ENCODE data around the gene CFC1.
"Not testable (repeated sequence)": the region's sequence is repeated elsewhere in the genome, so short reads cannot be mapped to it uniquely, and the experiment has no call there.

Gene CFC1

DNA sequence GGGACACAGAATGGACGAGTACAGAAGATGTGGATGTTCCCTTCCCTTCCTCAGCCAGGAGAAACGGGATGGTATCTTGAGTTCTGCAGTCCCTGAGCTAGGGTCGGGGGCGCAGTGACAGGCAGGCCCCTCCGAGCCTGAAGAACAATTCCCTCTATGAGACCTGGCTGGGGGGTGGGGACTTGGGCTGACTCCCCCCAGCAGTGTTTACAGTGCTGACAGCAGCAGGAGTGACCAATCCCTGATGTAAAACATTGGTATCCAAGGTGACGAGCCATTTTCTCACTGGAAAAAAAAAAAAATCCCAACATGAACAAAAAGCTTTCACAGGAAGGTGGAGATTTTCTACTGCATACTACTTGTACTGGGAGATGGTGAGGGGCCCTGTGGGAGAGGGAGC, at the start of gene CFC1:
Gene CFC1 (minus strand): TSS at position 183 of the 400 bp plus-strand sequence. CDS start 288 bp downstream, outside the sequence.
- DNase-seq (ENCODE audit: insufficient read length, low spot score); FAIRE-seq: not testable (repeated sequence)

DNA sequence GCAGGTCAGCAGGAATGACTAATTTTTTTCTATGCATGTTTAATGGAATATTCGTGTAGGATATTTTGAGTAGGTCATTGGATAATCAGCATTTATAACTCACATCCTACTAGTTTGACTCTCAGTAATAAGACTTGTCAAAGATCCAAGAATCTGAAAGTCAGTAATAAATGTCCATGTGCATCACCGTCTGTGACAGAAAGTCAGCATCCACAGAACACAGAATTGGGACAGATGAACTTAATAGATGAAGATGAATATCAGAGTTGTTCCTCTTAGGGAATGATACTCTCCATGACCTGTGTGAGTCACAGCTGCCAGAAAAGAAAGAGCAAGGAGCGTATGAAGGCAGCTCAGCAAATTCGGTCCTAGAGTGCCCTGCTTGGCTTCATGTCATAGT, 42.3 kb upstream of the CFC1 start:
- DNase-seq (ENCODE audit: insufficient read length, low spot score); FAIRE-seq: not testable (repeated sequence)

DNA sequence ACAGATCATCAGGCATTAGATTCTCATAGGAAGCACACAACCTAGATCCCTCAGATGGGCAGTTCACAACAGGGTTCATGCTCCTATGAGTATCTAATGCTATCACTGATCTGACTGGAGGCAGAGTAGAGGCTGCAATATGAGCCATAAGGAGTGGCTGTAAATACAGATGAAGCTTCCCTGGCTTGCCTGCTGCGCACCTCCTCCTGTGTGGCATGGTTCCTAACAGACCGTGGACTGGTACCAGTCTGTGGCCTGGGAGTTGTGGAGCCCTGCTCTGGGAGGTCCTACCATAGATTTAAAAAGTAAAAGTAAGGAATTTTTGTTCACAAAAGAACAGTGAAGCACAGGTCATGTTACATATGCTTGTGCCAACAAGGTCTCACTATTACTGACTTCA, 39.6 kb upstream of the CFC1 start:
- DNase-seq (ENCODE audit: insufficient read length, low spot score); FAIRE-seq: not testable (repeated sequence)

DNA sequence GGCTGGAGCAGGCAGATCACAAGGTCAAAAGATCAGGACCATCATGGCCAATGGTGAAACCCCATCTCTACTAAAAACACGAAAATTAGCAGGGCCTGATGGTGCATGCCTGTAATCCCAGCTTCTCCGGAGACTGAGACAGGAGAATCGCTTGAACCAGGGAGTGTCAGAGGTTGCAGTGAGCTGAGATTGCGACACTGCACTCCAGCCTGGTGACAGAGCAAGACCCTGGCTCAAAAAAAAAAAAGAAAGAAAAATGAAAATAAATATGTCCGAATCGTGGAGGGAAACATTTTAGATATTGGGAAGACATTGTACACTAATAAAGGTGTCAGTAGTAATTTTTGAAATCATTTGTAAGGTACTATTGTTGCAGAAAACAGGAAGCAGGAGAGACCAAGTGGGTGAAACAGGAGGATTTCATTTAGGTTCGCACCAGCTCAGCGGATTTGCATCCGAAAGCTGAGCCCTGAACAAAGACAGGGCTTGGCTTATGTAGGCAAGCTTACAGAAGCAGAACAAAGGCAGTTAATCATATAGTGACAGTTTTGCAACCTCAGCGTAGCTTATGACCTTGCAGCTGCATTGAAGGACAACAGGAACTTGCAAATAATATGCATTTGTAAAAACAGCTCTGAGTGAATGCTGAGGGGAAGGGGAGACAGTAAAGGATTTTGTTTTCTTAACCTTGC, 29.6 kb upstream of the CFC1 start:
- FAIRE-seq; DNase-seq (ENCODE audit: insufficient read length, low spot score): not testable (repeated sequence)

DNA sequence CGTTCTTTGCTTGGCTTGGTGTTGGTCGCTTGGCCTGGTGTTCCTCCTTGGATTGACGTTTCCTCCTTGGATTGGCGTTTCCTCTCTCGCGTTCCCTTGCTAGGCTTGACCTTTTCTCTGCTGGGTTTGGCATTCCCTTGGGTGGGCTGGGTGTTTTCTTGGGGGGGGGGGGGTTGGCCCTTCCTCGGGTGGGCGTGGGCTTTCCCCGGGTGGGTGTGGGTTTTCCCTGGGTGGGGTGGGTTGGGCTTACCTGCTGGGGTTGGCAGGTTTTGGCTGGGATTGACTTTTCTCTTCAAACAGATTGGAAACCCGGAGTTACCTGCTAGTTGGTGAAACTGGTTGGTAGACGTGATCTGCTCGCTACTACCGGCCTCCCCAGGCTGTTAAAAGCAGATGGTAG, 11.8 kb upstream of the CFC1 start, which contains the start of gene POTEJ:
Gene POTEJ (plus strand): TSS at position 301 of the 400 bp plus-strand sequence. CDS start 93 bp downstream, at position 394.
- not testable (repeated sequence) for FAIRE-seq; DNase-seq (ENCODE audit: insufficient read length, low spot score)

DNA sequence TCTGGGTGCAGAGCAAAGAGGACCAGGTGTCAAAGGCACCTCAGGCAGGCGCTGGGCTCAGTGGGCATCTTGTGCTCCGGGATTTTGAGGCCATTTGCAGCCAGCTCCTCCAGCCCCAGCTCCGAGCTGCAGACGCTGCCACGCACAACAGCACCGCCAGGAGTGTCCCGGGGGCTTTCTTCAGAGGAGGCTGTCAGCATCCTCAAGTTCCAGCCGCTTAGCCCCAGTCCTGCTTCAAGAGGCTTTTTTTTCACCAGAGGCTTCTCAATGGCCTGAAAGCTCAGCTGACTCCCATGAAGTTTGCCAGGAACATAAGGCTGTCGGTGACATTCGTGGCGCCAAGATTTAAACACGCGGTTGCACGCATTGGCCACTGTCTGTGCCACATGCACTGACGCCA, 11.1 kb upstream of the CFC1 start:
- not testable (repeated sequence) for FAIRE-seq; DNase-seq (ENCODE audit: insufficient read length, low spot score)

DNA sequence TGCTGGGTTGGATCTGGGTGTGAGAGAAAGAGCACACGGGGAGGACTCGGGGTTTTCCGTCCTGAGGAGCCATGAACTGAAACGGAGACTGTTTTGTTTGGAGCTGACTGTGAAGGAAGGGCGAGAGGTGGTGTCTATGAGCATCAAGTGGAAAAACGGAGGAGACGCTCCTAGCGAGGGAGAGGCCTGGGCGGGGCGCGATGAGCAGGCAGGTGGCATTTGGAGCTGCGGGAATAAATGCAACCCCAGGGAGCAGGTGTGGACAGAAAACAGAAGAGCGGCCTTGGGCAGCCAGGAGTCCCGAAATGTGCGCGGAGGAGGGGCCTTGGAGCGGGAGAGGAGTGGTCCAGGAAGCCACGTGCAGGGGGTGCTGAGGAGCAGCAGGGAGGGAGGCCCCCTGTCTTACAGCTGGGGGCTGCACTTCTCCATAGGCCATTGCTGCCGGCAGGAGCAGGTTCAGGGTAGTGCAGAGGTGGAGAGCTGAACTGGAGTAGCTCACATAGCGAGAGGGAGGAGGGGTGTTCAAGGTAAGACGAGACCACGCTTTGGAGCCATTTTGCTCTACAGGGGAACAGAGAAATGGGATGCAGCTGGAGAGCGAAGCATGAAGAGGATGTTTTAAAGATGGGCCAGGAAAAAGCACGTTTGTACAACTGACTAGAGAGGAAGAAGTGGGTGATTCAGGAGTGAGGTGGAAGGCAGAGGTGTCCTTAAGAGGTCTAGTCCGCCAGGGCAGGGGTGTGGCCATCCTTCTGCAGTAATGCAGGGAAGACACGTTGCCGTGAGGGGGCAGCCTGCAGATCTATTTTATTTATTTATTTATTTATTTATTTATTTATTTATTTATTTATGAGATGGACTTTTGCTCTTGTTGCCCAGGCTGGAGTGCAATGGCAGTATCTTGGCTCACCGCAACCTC, 9.9 kb upstream of the CFC1 start:
- not testable (repeated sequence) for DNase-seq (ENCODE audit: insufficient read length, low spot score); FAIRE-seq

DNA sequence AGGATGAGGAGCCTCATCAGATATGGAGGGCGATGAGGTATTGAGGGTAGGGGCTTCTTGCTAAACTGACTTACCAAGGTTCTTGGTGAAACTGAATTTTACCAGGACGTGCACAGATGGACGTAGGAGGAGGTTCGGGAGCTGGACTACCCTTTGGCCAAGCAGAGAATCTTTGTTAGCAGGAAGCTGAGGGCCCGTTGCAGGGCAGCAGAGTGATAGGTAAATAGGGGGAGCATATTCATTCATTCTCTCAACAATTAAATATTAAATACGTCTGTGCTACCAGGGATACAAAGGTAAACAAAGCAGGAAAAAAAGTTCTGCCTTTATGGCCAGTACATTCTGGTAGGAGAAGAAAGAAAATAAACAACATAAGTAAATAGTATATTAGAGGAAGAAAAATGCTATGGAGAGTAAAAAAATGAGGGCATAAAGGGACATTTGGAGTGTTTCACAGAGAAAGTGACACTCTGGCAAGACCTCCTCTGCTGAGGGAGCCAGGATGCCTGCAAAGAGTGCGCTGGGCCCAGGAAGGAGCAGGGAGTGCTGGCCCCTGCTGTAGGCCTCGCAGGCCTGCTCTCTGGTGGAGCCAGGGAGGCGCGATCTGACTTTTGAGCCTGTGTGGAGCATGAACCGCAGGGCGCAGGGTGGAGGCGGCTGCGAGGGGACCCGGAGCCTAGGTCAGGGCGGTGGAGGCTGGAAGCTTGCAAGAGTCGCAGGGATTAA, 9.1 kb upstream of the CFC1 start:
- FAIRE-seq; DNase-seq (ENCODE audit: insufficient read length, low spot score): not testable (repeated sequence)

DNA sequence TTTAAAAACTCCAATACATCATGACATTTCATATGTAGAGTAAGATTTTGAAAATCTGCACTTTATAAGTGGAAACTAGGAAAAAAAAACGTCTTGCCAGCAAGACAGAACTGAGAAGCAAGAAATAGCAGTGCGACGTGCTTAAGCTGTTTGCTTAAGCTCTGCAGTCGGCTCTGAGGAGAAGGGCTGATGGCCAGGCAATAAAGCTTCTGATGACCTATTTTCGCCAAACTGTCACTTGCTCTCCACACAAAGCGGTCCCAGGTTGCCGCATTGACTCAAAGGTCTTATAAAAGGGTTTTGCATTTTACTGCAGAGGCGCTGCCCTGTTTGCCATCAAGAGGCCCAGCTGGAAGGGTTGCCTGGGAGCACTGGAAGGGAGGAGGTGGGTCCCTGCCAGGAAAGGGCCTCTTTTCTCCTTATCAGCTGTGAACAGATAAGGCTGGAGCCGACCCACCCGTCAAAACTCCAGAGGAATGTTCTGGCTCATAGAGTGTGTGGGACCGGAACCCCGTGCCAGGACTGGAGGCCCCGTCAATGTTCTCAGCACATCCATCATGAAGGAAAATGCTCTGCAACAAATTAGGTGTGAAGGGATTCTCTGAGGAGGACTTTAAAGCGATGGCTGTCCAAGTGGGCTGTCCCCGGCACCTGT, 2.4 kb upstream of the CFC1 start:
- DNase-seq (ENCODE audit: insufficient read length, low spot score); FAIRE-seq: not testable (repeated sequence)

DNA sequence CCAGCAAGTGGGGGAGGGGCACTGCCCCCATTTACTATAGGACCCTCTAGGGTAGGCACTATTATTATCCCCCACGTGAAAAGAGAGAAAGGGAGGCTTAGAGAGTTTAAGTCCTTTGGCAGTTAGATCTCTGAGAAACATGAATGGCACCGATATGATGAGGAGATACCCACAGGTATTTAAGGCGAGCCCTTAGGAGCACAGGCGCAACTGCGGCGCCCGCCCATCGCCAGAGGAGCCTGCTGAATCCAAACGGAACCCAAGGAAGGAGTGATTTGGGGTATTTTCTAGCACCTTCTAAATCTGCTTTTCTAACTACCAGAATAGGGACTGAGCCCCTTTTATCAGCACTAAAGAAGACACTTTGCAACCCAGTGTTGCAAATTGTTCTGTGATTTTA, 551 bp upstream of the CFC1 start:
- FAIRE-seq; DNase-seq (ENCODE audit: insufficient read length, low spot score): not testable (repeated sequence)

DNA sequence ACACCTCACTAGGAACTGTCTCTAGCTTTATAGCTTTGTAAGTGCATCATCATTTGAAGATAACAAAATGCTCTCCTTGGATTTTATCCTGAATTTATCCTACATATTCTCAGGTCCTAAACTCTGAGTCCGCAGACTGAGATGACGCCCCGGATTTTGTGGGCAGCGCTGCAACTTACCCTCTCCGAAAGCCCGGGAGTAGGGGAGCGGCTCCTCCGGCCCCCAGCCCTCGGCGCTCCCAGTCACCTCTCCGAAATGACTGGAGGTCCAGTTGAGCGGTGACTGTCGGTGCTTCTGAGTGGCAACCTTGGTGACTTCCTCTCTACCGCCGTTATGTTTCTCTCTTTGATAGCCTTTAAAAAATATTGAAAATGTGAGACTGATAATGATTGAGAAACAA, 912 bp downstream of the CFC1 start:
- FAIRE-seq; DNase-seq (ENCODE audit: insufficient read length, low spot score): not testable (repeated sequence)

DNA sequence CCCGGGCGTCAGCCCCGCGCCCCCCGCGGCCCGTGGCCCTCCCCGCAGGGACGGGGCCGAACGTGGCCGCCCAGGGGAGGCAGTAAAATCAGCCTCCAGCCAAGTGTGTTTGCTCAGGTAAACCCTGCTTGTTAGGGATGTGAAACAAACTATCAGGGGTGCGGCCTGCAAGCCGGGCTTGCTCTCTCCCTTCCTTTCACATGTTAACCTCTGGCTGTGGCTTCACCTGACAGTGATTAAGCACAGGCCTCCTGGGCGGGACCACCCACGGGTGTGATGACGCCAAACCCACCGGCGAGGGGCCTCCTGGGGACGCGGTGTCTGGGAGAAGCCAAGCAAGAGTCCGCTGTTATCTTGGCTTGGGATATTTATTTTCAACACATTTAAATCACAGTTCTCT, 1.4 kb downstream of the CFC1 start:
- not testable (repeated sequence) for FAIRE-seq; DNase-seq (ENCODE audit: insufficient read length, low spot score)

DNA sequence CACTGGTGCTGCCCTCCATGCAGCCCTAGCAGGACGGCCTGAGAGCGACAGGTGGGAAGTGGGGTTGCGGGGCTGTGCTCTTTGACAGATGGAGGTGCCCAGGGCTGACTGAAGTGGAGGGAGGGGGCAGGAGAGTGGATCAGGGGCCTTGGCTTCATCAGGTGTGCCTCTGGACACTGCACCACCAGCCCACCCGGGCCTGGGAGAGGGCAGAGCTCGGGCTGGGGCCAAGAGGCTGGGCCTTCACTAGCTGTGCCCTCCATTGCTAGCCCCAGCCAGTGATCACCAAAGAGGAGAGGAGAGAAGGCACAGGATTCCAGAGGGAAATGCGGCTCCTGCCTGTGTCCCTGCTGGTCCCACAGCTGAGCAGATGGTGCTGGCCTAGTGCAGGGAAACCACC, 2.6 kb downstream of the CFC1 start:
- FAIRE-seq: not testable (repeated sequence)

DNA sequence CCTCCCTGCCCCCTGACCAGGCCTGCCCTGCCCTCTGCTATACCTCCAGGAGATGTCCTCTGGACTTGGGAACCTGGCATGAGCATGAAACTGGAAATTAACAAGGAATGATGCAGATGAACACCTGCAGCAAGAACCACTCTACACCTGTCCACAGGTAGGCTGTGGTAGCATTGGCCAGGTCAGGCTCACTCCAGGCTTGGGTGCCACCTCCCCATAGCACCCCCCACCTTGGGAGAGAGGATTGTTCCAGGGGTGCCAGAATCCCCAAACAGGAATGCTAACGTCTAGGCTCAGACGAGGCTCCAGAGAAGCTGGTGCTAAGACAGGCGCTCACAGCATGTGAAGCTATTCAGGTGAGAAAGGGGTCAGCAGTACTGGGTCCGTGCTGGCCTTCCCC, 5.4 kb downstream of the CFC1 start:
- not testable (repeated sequence) for FAIRE-seq; DNase-seq (ENCODE audit: insufficient read length, low spot score)

More for the DNA sequence above, 2.6 kb downstream of the CFC1 start:
- DNase-seq (ENCODE audit: insufficient read length, low spot score): not testable (repeated sequence)

DNA sequence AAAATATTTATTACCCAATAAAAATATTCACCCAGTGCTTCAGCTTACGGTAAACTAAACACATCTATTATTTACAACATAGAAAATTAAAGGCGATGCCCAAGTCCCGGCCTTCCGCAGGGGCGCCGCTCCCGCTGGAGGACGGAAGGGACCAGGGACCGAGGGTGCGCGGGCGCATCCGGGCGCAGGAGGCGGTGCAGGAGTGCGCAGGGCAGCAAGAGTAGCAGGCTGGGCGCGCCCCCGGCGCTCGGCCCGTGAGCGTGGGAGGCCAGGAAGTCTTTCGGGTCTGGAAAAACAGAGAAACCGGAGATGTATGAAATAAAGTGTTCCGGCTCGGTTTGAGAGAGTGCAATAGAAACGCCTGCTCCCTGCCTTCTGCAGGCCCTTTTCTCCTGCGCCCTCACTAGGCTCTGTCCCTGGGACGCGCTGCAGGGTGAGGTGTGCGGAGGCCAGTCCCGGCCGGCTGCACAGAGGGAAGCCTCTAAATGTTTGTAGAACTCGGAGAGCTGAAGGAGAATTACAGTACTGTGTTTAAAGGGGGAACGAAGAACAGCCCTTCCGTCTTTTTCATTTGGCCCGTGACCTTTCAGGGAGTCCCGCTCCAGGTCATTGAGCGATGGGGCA, 6.5 kb downstream of the CFC1 start:
- not testable (repeated sequence) for DNase-seq (ENCODE audit: insufficient read length, low spot score); FAIRE-seq

DNA sequence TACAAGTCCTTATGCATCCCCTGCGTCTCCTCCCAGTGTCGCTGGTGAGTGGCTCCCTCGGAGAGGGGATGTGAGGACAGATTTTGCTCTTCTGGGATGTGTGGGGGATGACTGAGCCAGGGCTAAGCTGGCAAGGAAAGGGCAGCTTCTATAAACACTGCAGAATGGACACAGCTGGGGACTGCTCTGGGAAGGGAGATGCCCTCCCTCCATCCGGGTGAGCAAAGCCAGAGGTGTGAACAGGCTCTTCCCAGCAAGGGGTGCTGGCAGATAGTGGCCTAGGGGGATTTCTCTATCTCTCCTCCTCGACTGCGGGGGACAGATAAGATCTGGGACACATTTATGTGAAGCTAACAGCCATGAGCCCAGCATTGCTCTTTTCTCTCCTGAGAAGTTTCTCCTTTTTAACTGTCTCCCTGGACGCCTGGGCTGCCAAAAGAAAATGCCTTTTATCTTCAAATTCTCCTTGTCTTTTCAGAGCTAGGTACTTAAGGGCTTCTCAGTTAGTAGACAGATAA, 8.5 kb downstream of the CFC1 start:
- not testable (repeated sequence) for FAIRE-seq; DNase-seq (ENCODE audit: insufficient read length, low spot score)

DNA sequence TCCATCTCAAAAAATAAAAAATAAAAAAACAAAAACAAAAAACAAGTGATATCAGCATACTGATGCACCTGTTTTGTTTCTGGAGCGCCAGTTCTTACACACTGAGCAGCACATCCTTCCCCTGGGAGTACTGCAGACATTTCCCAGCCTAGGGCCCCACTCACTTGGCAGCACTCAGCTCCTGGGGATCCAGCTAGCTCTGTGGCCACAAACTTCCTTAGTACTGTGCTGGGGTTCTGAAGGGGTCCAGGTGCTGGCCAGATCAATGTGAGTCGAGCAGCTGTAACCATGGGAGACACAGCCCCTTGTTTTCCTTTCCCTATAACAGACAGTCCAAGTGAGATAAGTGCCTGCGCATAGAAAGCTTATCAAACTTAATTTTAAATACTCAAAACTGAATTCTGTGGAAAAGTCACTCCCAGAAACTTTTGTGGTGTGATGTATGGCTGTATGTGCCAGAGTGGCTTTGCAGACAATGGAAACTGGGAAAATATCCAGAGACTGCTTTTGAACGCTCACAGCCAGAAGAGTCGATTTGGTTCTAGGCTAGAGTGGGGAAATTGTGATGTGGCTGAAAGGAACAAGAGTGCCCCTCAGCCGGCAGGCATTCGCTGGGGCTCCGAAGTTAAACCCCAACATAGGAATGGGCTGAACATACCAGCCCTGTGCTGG, 9.1 kb downstream of the CFC1 start:
- FAIRE-seq: not testable (repeated sequence)

DNA sequence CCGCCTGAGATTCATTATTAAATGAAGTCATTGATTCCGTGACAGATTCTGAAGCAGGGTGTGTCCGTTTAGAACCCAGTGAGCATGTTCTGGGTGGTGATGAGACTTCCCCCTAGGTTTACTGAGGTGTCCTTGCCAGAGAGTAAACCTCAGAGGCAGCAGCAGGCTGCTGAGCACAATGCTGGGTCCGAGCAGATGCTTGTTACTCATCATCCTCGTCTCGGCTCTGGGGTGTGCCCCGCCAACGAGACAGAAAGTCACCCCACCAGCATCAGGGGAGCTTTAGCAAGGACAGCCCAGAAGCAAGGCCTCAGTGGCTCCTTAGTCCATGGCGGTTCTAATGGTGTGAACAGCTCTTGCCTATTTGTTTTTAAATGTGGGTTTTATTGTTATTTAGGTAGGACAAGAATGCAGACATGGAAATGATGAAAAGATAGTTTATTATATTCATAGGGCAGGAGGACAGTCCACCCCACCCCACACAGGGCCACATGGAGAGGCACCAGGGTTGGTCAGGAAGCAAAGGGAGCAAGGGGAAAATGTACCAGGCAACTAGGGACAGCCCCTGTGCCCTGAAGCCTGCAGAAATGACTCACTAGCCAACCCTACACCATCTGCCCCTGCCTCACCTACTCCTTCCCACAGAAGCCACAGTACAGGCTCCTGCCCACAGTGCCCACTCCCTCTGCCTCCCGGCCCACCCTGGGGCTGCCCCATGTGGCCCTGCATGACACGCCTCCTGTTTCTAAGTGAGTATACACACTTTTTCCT, 10.5 kb downstream of the CFC1 start:
- not testable (repeated sequence) for FAIRE-seq

More for the DNA sequence above, 9.1 kb downstream of the CFC1 start:
- DNase-seq (ENCODE audit: insufficient read length, low spot score): not testable (repeated sequence)

More for the DNA sequence above, 10.5 kb downstream of the CFC1 start:
- not testable (repeated sequence) for DNase-seq (ENCODE audit: insufficient read length, low spot score)
